Transverse colon (tissue), 4 donors: ENCODE data around the gene LGALS8. TPM values are rescaled to one million over a fixed set of nuclear protein-coding genes. Genes with fewer than 3 reads are reported as not detected.

Source experiments
- DNase-seq: peaks from one replicate; pipeline ENCODE4 v3.0.0-alpha.2; 2019
- H3K27ac ChIP-seq, 4 donors: fragments of 200-600 bp; sonication (generic); 2 replicates each; pipeline ENCODE4 v1.5.1; 2016 to 2018; ENCODE audit warnings: inconsistent platforms in 4 of 4
- H3K27me3 ChIP-seq: fragments of 200-600 bp; sonication (generic); 2 replicates; pipeline ENCODE4 v1.5.1; 2017; ENCODE audit warnings: inconsistent platforms
- H3K36me3 ChIP-seq, 4 donors: fragments of 200-600 bp; sonication (generic); 2 replicates each; pipeline ENCODE4 v1.5.1; 2017 to 2019; ENCODE audit warnings: inconsistent platforms in 4 of 4
- H3K4me1 ChIP-seq, 4 donors: fragments of 200-600 bp; sonication (generic); 2 replicates each; pipeline ENCODE4 v1.5.1; 2017 to 2020; ENCODE audit warnings: inconsistent platforms in 4 of 4
- H3K4me3 ChIP-seq, 4 donors: fragments of 200-600 bp; sonication (generic); 1 replicate in 1 of 4; 2 replicates in 3 of 4; pipeline versions ENCODE4 v1.5.1 to v1.6.1; 2017 to 2019; ENCODE audit warnings: inconsistent platforms in 4 of 4
- H3K9me3 ChIP-seq, 2 donors: fragments of 200-600 bp; sonication (generic); 2 replicates each; pipeline ENCODE4 v1.5.1; 2017 to 2019; ENCODE audit warnings: inconsistent platforms in 2 of 2
- CTCF ChIP-seq, 5 experiments: fragments of 200-600 bp in 3 of 5; fragments of 450-650 bp in 2 of 5; sonication (generic) in 3 of 5; IDR thresholded peaks; 1 replicate in 2 of 5; 2 replicates in 3 of 5; pipeline ENCODE4 v1.5.1; 2016 to 2017; ENCODE audit warnings: antibody characterized with exemption in 5 of 5, inconsistent platforms in 3 of 5, mild to moderate bottlenecking in 2 of 5, moderate library complexity in 1 of 5
- EP300 ChIP-seq: sonication (generic); formaldehyde crosslinking; IDR thresholded peaks from one replicate; pipeline ENCODE4 v1.6.1; 2017; ENCODE audit warnings: antibody characterized with exemption, low read depth
- POLR2A ChIP-seq: fragments of 450-650 bp; IDR thresholded peaks from one replicate; pipeline ENCODE4 v1.6.1; 2016; ENCODE audit warnings: antibody characterized with exemption, mild to moderate bottlenecking, moderate library complexity
- POLR2AphosphoS5 ChIP-seq, 3 donors: sonication (generic); formaldehyde crosslinking; IDR thresholded peaks; one replicate each; pipeline ENCODE4 v1.6.1; 2016; ENCODE audit warnings: antibody characterized with exemption in 3 of 3
- WGBS, 2 donors: methylation state at CpG; one replicate each; pipeline ENCODE4 v1.1.5; 2018; ENCODE audit warnings: low coverage in 1 of 2; 5-methylcytosine and 5-hydroxymethylcytosine counted together
- in situ Hi-C, 4 donors: fragments of 200-750 bp; cut with MboI; loops; one replicate each; pipeline versions ENCODE4 v1.15.0 to v1.15.1; 2017; ENCODE audit warnings: low sequenced_read_pairs in 3 of 4, low pct_ligation_motif_present in 1 of 4, low pct_unique_long_range_greater_than_20kb in 1 of 4
- intact Hi-C: fragments of 100-400 bp; cut with DNase I; formaldehyde crosslinking; loops from one replicate; pipeline ENCODE4 v1.15.1; 2023; ENCODE audit warnings: low total_unique reads
- total RNA-seq, 4 donors: library from RNA; depleted of rRNA; stranded (reverse); fragments of >200 nt; gene quantifications; one replicate each; pipeline ENCODE4 v1.1.0, GENCODE V29; 2016

LGALS8 gene
- total RNA-seq, 4 donors from 2014 or later = 38.2 to 88.1 (median 59.3) TPM

- 73 to 77% methylated on average over 4 to 5 of the region's 5 CpGs for WGBS, 2 donors
- Histone ChIP-seq H3K36me3 (no peaks in the 10 kb centered on the region), H3K4me3 (no peak overlapping the region), H3K9me3 (no peaks in the 10 kb centered on the region), H3K4me1 (peaks cover 0 to 26% (median 11%) of the 10 kb centered on the region in 4 donors), H3K27me3 (no peaks in the 10 kb centered on the region), H3K27ac (no peak overlapping the region)
- DNase-seq = no peak
- TF ChIP-seq EP300 (no peak), CTCF (IDR thresholded peaks at IDR 0.05) (no peak), POLR2A (no peak), POLR2AphosphoS5 (IDR thresholded peaks at IDR 0.05) (no peak)
- intact Hi-C loops = no loop called here
- in situ Hi-C loops = no loop called here
Observed at GRCh38 chr1:236507022-236507700, 16.6 kb upstream of the LGALS8 start.

- in situ Hi-C loops = no loop called here
- no peak for DNase-seq
- 80 to 81% methylated on average over 6 of the region's 6 CpGs for WGBS, 2 donors
- Histone ChIP-seq H3K27me3 (no peaks in the 10 kb centered on the region), H3K9me3 (no peaks in the 10 kb centered on the region), H3K4me1 (peaks cover 0 to 14% (median 6%) of the 10 kb centered on the region in 4 donors), H3K4me3 (no peak overlapping the region), H3K36me3 (no peaks in the 10 kb centered on the region), H3K27ac (no peak overlapping the region)
- intact Hi-C loops = no loop called here
- TF ChIP-seq POLR2AphosphoS5 (IDR thresholded peaks at IDR 0.05) = no peak
- no peak for TF ChIP-seq POLR2A
- no peak for TF ChIP-seq EP300
- no peak for TF ChIP-seq CTCF (IDR thresholded peaks at IDR 0.05)
Observed at GRCh38 chr1:236508593-236509027, 15.2 kb upstream of the LGALS8 start.

- no peaks in the 10 kb centered on the region for H3K27me3 ChIP-seq
- in situ Hi-C loops = no loop called here
- peaks cover 0 to 14% (median 6%) of the 10 kb centered on the region in 4 donors for H3K4me1 ChIP-seq
- H3K9me3 ChIP-seq = no peaks in the 10 kb centered on the region
- H3K36me3 ChIP-seq = no peaks in the 10 kb centered on the region
- intact Hi-C loops = no loop called here
- no peak overlapping the region for H3K4me3 ChIP-seq
- H3K27ac ChIP-seq = no peak overlapping the region
- DNase-seq = no peak
- WGBS, 2 donors = 41% methylated on average over 1 of the region's 1 CpG; no CpG with 5 or more reads in 1 of the 2 donors
- TF ChIP-seq CTCF (IDR thresholded peaks at IDR 0.05) (no peak), POLR2A (no peak), EP300 (no peak), POLR2AphosphoS5 (IDR thresholded peaks at IDR 0.05) (no peak)
Observed at GRCh38 chr1:236509203-236509602, 14.6 kb upstream of the LGALS8 start.

GRCh38 chr1:236509647-236510401, 14.0 kb upstream of the LGALS8 start:
- peak; percentile 25 for DNase-seq
- Histone ChIP-seq H3K36me3 (no peaks in the 10 kb centered on the region), H3K4me1 (peaks cover 0 to 14% (median 6%) of the 10 kb centered on the region in 4 donors), H3K27ac (no peak overlapping the region), H3K27me3 (no peaks in the 10 kb centered on the region), H3K4me3 (no peak overlapping the region), H3K9me3 (no peaks in the 10 kb centered on the region)
- 51 to 56% methylated on average over 5 to 8 of the region's 8 CpGs for WGBS, 2 donors
- in situ Hi-C loops (no loop called here), intact Hi-C loops (no loop called here)
- TF ChIP-seq CTCF (IDR thresholded peaks at IDR 0.05) (no peak), EP300 (no peak), POLR2A (no peak), POLR2AphosphoS5 (IDR thresholded peaks at IDR 0.05) (no peak)
